H1 (cell line): ENCODE results near the gene ATP6V0D1. TPM values are rescaled to one million over a fixed set of nuclear protein-coding genes. Genes with fewer than 3 reads are reported as not detected.

Experiments used
- CTCF ChIA-PET: fragments of 300-600 bp; sonication (Branson Sonifier 250); formaldehyde crosslinking; loops from one replicate; lab custom pipeline; 2021; ENCODE audit not compliant: partially characterized antibody; lab: Charles Lee
- POLR2A ChIA-PET: fragments of 300-600 bp; sonication (Branson Sonifier 250); formaldehyde crosslinking; loops from one replicate; lab custom pipeline; 2021; ENCODE audit warnings: inconsistent platforms; ENCODE audit not compliant: partially characterized antibody; lab: Charles Lee
- DNase-seq, 2 experiments: peaks; one replicate each; pipeline versions ENCODE4 v3.0.0 to v3.0.0-alpha.2; 2010 to 2022; ENCODE audit warnings: low spot score in 2 of 2, low read depth in 1 of 2, mixed read lengths in 1 of 2
- FAIRE-seq: peaks from 2 replicates; lab custom pipeline; 2011; peaks lifted over from hg19 to GRCh38; lab: Jason Lieb, UNC
- H2AFZ ChIP-seq: 2 replicates; pipeline ENCODE4 v1.8.1; 2012; ENCODE audit warnings: low read length, inconsistent platforms
- H2AK5ac ChIP-seq: 2 replicates; pipeline ENCODE4 v1.6.1; 2013; ENCODE audit warnings: low read depth, low read length
- H2BK120ac ChIP-seq: replicated peaks from 2 replicates; pipeline ENCODE3; 2013; ENCODE audit warnings: low read depth, low read length, inconsistent platforms
- H2BK12ac ChIP-seq: 2 replicates; pipeline ENCODE4 v1.6.1; 2013; ENCODE audit warnings: low read depth, low read length
- H2BK15ac ChIP-seq: 2 replicates; pipeline ENCODE4 v1.6.1; 2013; ENCODE audit warnings: low read length
- H2BK20ac ChIP-seq: 2 replicates; pipeline ENCODE4 v1.6.1; 2013; ENCODE audit warnings: low read length
- H2BK5ac ChIP-seq: 2 replicates; pipeline ENCODE4 v1.6.1; 2013; ENCODE audit warnings: low read depth, low read length
- H3K14ac ChIP-seq: 2 replicates; pipeline ENCODE4 v1.6.1; 2013; ENCODE audit warnings: inconsistent platforms; ENCODE audit not compliant: insufficient read length
- H3K18ac ChIP-seq: 2 replicates; pipeline ENCODE4 v1.6.1; 2013; ENCODE audit warnings: low read length; ENCODE audit errors: extremely low read depth
- H3K23ac ChIP-seq: 2 replicates; pipeline ENCODE4 v1.6.1; 2013; ENCODE audit warnings: inconsistent platforms; ENCODE audit not compliant: insufficient read length
- H3K23me2 ChIP-seq: 2 replicates; pipeline ENCODE4 v1.6.1; 2013; ENCODE audit warnings: low read depth, low read length
- H3K27ac ChIP-seq: 2 replicates; pipeline ENCODE4 v1.6.1; 2011; ENCODE audit warnings: low read depth, low read length, inconsistent platforms
- H3K27me3 ChIP-seq, 4 experiments: replicated peaks in 1 of 4; 1 replicate in 1 of 4; 2 replicates in 3 of 4; pipeline versions ENCODE4 v1.6.1 to v1.8.1; 2011 to 2013; ENCODE audit warnings: low read length in 3 of 4, mild to moderate bottlenecking in 3 of 4, inconsistent platforms in 2 of 4, mixed read lengths in 2 of 4, moderate library complexity in 1 of 4; ENCODE audit not compliant: control insufficient read depth in 3 of 4, insufficient read depth in 3 of 4; ENCODE audit errors: extremely low read depth in 1 of 4
- H3K36me3 ChIP-seq, 4 experiments: 2 replicates each; pipeline versions ENCODE4 v1.6.1 to v1.8.1; 2011 to 2013; ENCODE audit warnings: mild to moderate bottlenecking in 4 of 4, low read length in 3 of 4, moderate library complexity in 2 of 4, control low read depth in 1 of 4, inconsistent platforms in 1 of 4; ENCODE audit not compliant: insufficient read depth in 4 of 4, control insufficient read depth in 2 of 4
- H3K4ac ChIP-seq: replicated peaks from 2 replicates; pipeline ENCODE3; 2013; ENCODE audit warnings: low read length, low read depth, mixed read lengths, inconsistent platforms; ENCODE audit not compliant: insufficient read length
- H3K4me1 ChIP-seq, 4 experiments: replicated peaks in 1 of 4; 1 replicate in 1 of 4; 2 replicates in 3 of 4; pipeline versions ENCODE4 v1.6.1 to v1.8.1; 2011 to 2013; ENCODE audit warnings: low read length in 3 of 4, inconsistent platforms in 2 of 4, mixed read lengths in 1 of 4; ENCODE audit not compliant: insufficient read depth in 4 of 4, control insufficient read depth in 3 of 4
- H3K4me2 ChIP-seq, 2 experiments: 2 replicates each; pipeline versions ENCODE4 v1.6.1 to v1.8.1; 2011 to 2013; ENCODE audit warnings: low read depth in 2 of 2, low read length in 2 of 2, control low read depth in 1 of 2, inconsistent platforms in 1 of 2, mild to moderate bottlenecking in 1 of 2; ENCODE audit not compliant: insufficient read depth in 1 of 2
- H3K4me3 ChIP-seq, 4 experiments: fragments of 200-600, 300-600 bp in 1 of 4; sonication (generic), shearing (Covaris generic), sonication (Bioruptor Twin) in 1 of 4; 2 replicates each; pipeline versions ENCODE4 v1.5.1 to v1.8.1; 2011 to 2016; ENCODE audit warnings: low read length in 4 of 4, low read depth in 3 of 4, control low read depth in 2 of 4, inconsistent platforms in 2 of 4, mild to moderate bottlenecking in 2 of 4, mixed read lengths in 1 of 4, moderate library complexity in 1 of 4; ENCODE audit not compliant: insufficient read depth in 2 of 4; ENCODE audit errors: extremely low read depth in 1 of 4
- H3K56ac ChIP-seq: replicated peaks from 2 replicates; pipeline ENCODE3; 2013; ENCODE audit warnings: low read depth, mild to moderate bottlenecking, mixed read lengths, low read length, inconsistent platforms; ENCODE audit not compliant: insufficient read length
- H3K79me1 ChIP-seq: 2 replicates; pipeline ENCODE4 v1.6.1; 2013; ENCODE audit warnings: low read depth, low read length, control low read depth
- H3K79me2 ChIP-seq, 2 experiments: 2 replicates each; pipeline versions ENCODE4 v1.6.1 to v1.8.1; 2012 to 2013; ENCODE audit warnings: low read length in 2 of 2, mild to moderate bottlenecking in 2 of 2, inconsistent platforms in 1 of 2; ENCODE audit not compliant: insufficient read depth in 2 of 2, control insufficient read depth in 1 of 2
- H3K9ac ChIP-seq, 4 experiments: replicated peaks in 1 of 4; 1 replicate in 1 of 4; 2 replicates in 3 of 4; pipeline versions ENCODE4 v1.6.1 to v1.8.1; 2011 to 2013; ENCODE audit warnings: low read depth in 3 of 4, low read length in 3 of 4, control low read depth in 2 of 4, mild to moderate bottlenecking in 2 of 4, moderate library complexity in 2 of 4, inconsistent platforms in 1 of 4; ENCODE audit errors: extremely low read depth in 1 of 4
- H3K9me3 ChIP-seq, 2 experiments: 2 replicates each; pipeline versions ENCODE4 v1.6.1 to v1.8.1; 2012 to 2013; ENCODE audit warnings: mild to moderate bottlenecking in 2 of 2, moderate library complexity in 2 of 2, control low read depth in 1 of 2, inconsistent platforms in 1 of 2, low read depth in 1 of 2, low read length in 1 of 2, mixed read lengths in 1 of 2; ENCODE audit not compliant: insufficient read depth in 2 of 2
- H4K20me1 ChIP-seq, 2 experiments: replicated peaks in 1 of 2; 2 replicates each; pipeline versions ENCODE3 to v1.8.1; 2011 to 2013; ENCODE audit warnings: inconsistent platforms in 2 of 2, low read length in 2 of 2, mild to moderate bottlenecking in 1 of 2; ENCODE audit not compliant: insufficient read depth in 2 of 2, control insufficient read depth in 1 of 2
- H4K5ac ChIP-seq: 2 replicates; pipeline ENCODE4 v1.6.1; 2013; ENCODE audit warnings: low read length, low read depth, mixed read lengths, inconsistent platforms; ENCODE audit not compliant: insufficient read length
- H4K8ac ChIP-seq: 2 replicates; pipeline ENCODE4 v1.8.0; 2013; ENCODE audit warnings: mild to moderate bottlenecking, moderate library complexity, low read length, inconsistent platforms; ENCODE audit not compliant: insufficient read depth; ENCODE audit errors: extremely low read depth
- H4K91ac ChIP-seq: replicated peaks from 2 replicates; pipeline ENCODE3; 2013; ENCODE audit warnings: low read length, mixed read lengths, inconsistent platforms; ENCODE audit not compliant: insufficient read length
- BCL11A ChIP-seq, 2 experiments: IDR thresholded peaks; one replicate each; pipeline ENCODE4 v1.6.1; 2011; ENCODE audit warnings: low read depth in 2 of 2, low read length in 2 of 2, mild to moderate bottlenecking in 2 of 2
- CBX5 ChIP-seq: fragments of 300-800, 300-1000 bp; sonication (generic); IDR thresholded peaks from 2 replicates; pipeline ENCODE4 v1.7.1; 2016; ENCODE audit warnings: antibody characterized with exemption, low read length, low read depth
- CBX8 ChIP-seq: fragments of 300-800, 300-1000 bp; sonication (generic); IDR thresholded peaks from 2 replicates; pipeline ENCODE4 v1.7.1; 2016; ENCODE audit warnings: low read depth, low read length, borderline replicate concordance
- CEBPB ChIP-seq: IDR thresholded peaks from 2 replicates; pipeline ENCODE4 v1.6.1; 2012; ENCODE audit warnings: low read depth, low read length
- KDM4A ChIP-seq: IDR thresholded peaks from one replicate; pipeline ENCODE4 v1.7.1; 2012; ENCODE audit warnings: low read depth, mild to moderate bottlenecking, moderate library complexity, low read length, inconsistent platforms; ENCODE audit not compliant: severe bottlenecking
- PHF8 ChIP-seq: fragments of 200-600 bp; sonication (generic); conservative IDR thresholded peaks from 2 replicates; pipeline ENCODE4 v1.7.1; 2012; ENCODE audit warnings: low read depth, mild to moderate bottlenecking, inconsistent platforms, low read length, moderate library complexity
- POU5F1 ChIP-seq: IDR thresholded peaks from 2 replicates; pipeline ENCODE4 v1.6.1; 2011; ENCODE audit warnings: low read depth, mild to moderate bottlenecking, low read length, moderate library complexity
- SIRT6 ChIP-seq: IDR thresholded peaks from one replicate; pipeline ENCODE4 v1.7.1; 2012; ENCODE audit warnings: low read length, inconsistent platforms
- TBP ChIP-seq: IDR thresholded peaks from 2 replicates; pipeline ENCODE4 v1.6.1; 2011; ENCODE audit warnings: low read depth, low read length, improper control_type of control experiment
- USF2 ChIP-seq: IDR thresholded peaks from 2 replicates; pipeline ENCODE4 v1.6.1; 2011; ENCODE audit warnings: low read length, improper control_type of control experiment
- WGBS, 2 experiments: shearing (Covaris generic) in 1 of 2; methylation state at CpG; one replicate each; pipeline versions ENCODE4 v1.1.6 to v1.1.7; 2013 to 2015; ENCODE audit warnings: low lambda C conversion rate in 2 of 2, mixed read lengths in 2 of 2, inconsistent platforms in 1 of 2, low coverage in 1 of 2, missing lambda C conversion rate in 1 of 2; ENCODE audit not compliant: insufficient replicate concordance in 2 of 2, insufficient coverage in 1 of 2, insufficient read length in 1 of 2; ENCODE audit errors: extremely low coverage in 1 of 2, missing lambda C conversion rate in 1 of 2; 5-methylcytosine and 5-hydroxymethylcytosine counted together
- polyA plus RNA-seq, 7 experiments: library from polyadenylated mRNA; depleted of rRNA in 3 of 7; stranded (reverse) in 5 of 7; unstranded in 2 of 7; fragments of >200 nt in 5 of 7; fragments of 200-250 nt in 2 of 7; gene quantifications; 1 replicate in 5 of 7; 2 replicates in 1 of 7; 4 replicates in 1 of 7; pipeline versions ENCODE4 v1.2.1 to v1.2.3, GENCODE V29; 2011 to 2013; ENCODE audit warnings: missing spikeins in 2 of 7, mixed read lengths in 2 of 7
- total RNA-seq: library from RNA; stranded (reverse); fragmentation: NEBNext Ultra II Directional; extraction: Animal tissue kit (Norgen Biotek cat#: 25700); gene quantifications from 2 replicates; pipeline ENCODE4 v1.2.1, GENCODE V29; 2021

Gene ATP6V0D1
- total and polyA plus RNA-seq, 2 of the 8 experiments (the other 6 are each of a cell fraction or from before 2014, with no cell fraction given), result 47.3 to 134 TPM

- H2BK15ac ChIP-seq, result no peak overlapping the region
- no peak overlapping the region for H4K5ac ChIP-seq
- H2BK5ac ChIP-seq, result no peak overlapping the region
- H3K23ac ChIP-seq, result no peak overlapping the region
- no peaks in the 10 kb centered on the region; the same call in none of the 2 replicates for H3K79me1 ChIP-seq
- DNase-seq (no peak), FAIRE-seq (no peak)
- H3K4me2 ChIP-seq, result no peak overlapping the region
- ChIA-PET CTCF (interaction anchor here (0.8 to 28.6 kb wide), 11 partner anchors 12 to 206 kb away, joined by 3 to 683 read pairs (median 7); partner anchors contain the start of gene HSD11B2), POLR2A (no interaction called here)
- peaks cover 10 to 13% of the 10 kb centered on the region in 2 experiments for H4K20me1 ChIP-seq
- no peak overlapping the region for H2BK120ac ChIP-seq
- no peak overlapping the region for H3K27ac ChIP-seq
- H3K27me3 ChIP-seq, result no peaks in the 10 kb centered on the region
- no peak overlapping the region for H4K91ac ChIP-seq
- no peak overlapping the region for H3K18ac ChIP-seq
- no peak overlapping the region for H2BK12ac ChIP-seq
- 87% methylated on average over 6 of the region's 6 CpGs; no CpG with 5 or more reads in 1 of the 2 experiments for WGBS, 2 experiments
- H3K36me3 ChIP-seq, result no peaks in the 10 kb centered on the region
- no peak overlapping the region for H4K8ac ChIP-seq
- no peak overlapping the region for H2BK20ac ChIP-seq
- H3K9ac ChIP-seq, result no peak overlapping the region; a peak in 1 of 7 replicates
- H3K79me2 ChIP-seq, result peaks cover 0 to 11% of the 10 kb centered on the region in 2 experiments; a peak in 1 of 4 replicates
- no peak overlapping the region for H3K56ac ChIP-seq
- H3K23me2 ChIP-seq, result no peaks in the 10 kb centered on the region
- no peak overlapping the region for H3K4me3 ChIP-seq
- no peaks in the 10 kb centered on the region for H3K9me3 ChIP-seq
- no peak for TF ChIP-seq BCL11A (IDR thresholded peaks at IDR 0.05; ENCODE audit: low read depth in 2 of 2, low read length in 2 of 2)
- TF ChIP-seq KDM4A, result no peak
- no peak for TF ChIP-seq CBX8
- TF ChIP-seq USF2, result no peak
- no peak for TF ChIP-seq POU5F1
- no peak for TF ChIP-seq SIRT6
- TF ChIP-seq PHF8, result no peak
- no peak for TF ChIP-seq TBP
- no peak for TF ChIP-seq CEBPB
- TF ChIP-seq CBX5, result no peak
- TF ChIP-seq, all 59 proteins: peak for 0
- Histone ChIP-seq H2AFZ (no peak overlapping the region), H3K4me1 (peaks cover 0 to 5% (median 2%) of the 10 kb centered on the region in 4 experiments; a peak in 3 of 7 replicates), H3K14ac (no peak overlapping the region), H2AK5ac (no peak overlapping the region), H3K4ac (no peak overlapping the region)
These were observed 14.4 kb downstream of the ATP6V0D1 start for GRCh38 chr16:67466581-67466980.
